GM18505 (cell line): ENCODE results near the gene FIZ1.

Experiments
- ATAC-seq: cut with Tn5 transposase; IDR thresholded peaks from one replicate; pipeline ENCODE4 v1.9.1; 2021; ENCODE audit not compliant: unreplicated experiment
- POLR2A ChIP-seq: IDR thresholded peaks from 4 replicates; pipeline ENCODE4 v1.6.1; 2011; ENCODE audit warnings: borderline replicate concordance; ENCODE audit not compliant: insufficient read depth, insufficient read length; ENCODE audit errors: extremely low read depth

Gene FIZ1

GRCh38 chr19:55611983-55612645 lies 12.8 kb upstream of the FIZ1 start:
- ATAC-seq: no peak
- no peak for TF ChIP-seq POLR2A

GRCh38 chr19:55611300-55611982 lies 12.1 kb upstream of the FIZ1 start:
- no peak for TF ChIP-seq POLR2A
- ATAC-seq: no peak

DNA sequence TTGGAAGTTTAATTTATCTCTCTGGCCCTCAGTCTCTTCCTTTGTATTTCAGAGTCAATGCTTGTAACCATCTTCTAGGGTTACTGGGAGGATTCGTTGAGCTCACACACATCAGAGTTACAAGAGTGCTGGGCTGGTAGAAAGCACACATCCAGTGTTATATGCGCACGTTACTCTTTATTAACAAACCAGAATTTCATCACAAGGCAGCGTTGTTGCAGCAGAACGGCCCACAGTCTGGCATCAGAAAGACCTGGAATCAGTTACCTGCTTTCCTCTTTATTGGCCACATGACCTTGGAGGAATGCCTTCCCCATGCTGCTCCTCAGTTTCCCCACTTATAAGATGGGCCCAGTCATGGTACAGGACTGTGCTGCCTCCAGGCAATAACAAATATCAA lies 10.0 kb upstream of the FIZ1 start:
- no peak for ATAC-seq

DNA sequence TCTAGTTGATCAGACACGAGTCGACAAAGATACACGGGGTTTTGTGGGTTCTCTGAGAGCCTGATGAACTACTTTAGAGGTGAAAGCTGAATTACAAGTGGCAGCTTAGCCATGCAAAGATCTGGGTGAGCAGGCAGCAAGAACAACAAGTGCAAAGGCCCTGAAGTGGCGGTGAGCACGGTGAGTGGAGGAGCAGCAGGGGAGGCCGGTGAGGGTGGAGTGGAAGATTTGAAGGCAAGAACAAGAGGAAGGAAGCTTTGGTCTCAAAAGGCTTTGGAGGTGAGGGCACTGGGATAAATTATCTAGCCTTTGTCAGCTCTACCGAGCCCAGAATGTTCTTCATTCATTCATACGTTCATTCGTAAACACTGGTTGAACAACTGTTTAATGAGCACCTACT lies 7.5 kb upstream of the FIZ1 start:
- no peak for ATAC-seq
- no peak for TF ChIP-seq POLR2A

More for the DNA sequence above, 10.0 kb upstream of the FIZ1 start:
- TF ChIP-seq POLR2A: no peak

GRCh38 chr19:55606471-55606787 lies 7.1 kb upstream of the FIZ1 start:
- no peak for TF ChIP-seq POLR2A
- no peak for ATAC-seq

- ATAC-seq: peak; percentile 32
- TF ChIP-seq POLR2A: peak; percentile 53
These were observed 6.5 kb upstream of the FIZ1 start, which contains the start of gene ZNF865 for GRCh38 chr19:55605637-55606470. TSS of gene ZNF865 (plus strand) at chr19:55605647. CDS start at chr19:55613619, 7,972 bp downstream.

DNA sequence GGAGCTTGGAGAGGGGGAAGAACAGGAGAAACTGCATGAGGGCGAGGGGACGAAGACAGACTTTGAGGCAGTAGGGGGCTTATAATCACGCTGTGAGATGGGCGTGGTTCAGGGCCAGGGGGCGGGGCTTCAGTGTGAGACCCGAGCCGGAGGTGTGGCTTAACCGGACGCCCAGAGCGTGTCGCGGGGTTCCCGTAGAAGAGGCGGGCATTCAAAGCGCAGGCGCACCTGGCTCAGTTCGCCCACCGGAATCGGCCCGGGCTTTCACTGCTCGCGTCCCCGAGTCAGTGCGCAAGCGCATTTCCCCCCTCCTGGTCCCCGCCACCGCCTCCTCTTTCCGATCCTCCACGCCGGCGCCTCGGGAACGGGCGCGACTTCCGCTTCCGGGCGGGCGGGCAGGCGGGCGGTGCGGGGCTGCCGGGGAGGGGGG lies 5.9 kb upstream of the FIZ1 start:
- ATAC-seq: peak; percentile 67
- peak; percentile 14 for TF ChIP-seq POLR2A

- no peak for ATAC-seq
- TF ChIP-seq POLR2A: no peak
These were observed 4.4 kb upstream of the FIZ1 start for GRCh38 chr19:55603581-55604292.

DNA sequence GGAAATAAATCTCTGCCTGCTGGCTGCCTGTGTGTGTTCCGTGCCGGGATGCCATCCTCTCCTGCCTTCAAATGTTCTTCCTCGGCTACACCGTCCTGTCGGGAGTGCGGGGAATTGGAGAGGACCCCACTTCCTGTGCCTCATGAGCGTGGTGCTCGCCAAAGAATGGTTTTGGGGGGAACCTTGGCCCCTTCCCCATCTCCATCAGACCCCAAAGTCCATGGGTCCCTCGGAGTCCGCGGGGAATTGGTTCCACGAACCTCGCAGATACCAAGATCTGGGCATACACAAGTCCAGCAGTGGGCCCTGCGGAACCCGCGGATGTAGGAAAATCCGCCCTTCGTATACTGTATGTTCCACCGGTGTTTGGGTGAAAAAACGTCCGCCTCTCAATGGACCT lies 3.8 kb upstream of the FIZ1 start:
- no peak for ATAC-seq
- TF ChIP-seq POLR2A: no peak

DNA sequence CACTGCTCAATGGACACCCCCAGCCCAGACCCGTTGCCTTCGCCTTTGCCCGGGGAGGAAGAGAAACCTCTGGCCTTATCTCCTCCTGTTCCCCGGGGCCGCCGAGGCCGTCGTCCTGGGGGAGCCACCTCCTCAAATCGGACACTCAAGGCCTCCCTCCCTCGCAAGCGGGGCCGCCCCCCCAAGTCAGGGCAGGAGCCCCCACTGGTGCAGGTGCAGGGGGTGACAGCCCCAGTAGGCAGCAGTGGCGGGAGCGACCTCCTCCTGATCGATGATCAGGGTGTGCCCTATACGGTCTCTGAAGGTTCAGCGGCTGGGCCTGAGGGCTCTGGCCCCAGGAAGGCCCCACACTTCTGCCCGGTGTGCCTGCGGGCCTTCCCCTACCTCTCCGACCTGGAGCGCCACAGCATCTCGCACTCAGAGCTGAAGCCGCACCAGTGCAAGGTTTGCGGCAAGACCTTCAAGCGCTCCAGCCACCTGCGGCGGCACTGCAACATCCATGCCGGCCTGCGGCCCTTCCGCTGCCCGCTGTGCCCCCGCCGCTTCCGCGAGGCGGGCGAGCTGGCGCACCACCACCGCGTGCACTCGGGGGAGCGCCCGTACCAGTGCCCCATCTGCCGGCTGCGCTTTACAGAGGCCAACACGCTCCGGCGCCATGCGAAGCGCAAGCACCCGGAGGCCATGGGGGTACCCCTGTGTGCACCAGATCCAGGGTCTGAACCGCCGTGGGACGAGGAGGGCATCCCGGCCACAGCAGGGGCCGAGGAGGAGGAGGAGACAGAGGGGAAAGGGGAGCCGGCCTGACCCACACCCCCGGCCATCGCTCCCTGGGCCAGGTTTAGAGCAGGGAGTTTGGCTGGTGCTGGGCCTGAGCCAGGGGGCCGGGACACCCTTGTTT lies 3.0 kb upstream of the FIZ1 start:
- no peak for ATAC-seq
- no peak for TF ChIP-seq POLR2A

DNA sequence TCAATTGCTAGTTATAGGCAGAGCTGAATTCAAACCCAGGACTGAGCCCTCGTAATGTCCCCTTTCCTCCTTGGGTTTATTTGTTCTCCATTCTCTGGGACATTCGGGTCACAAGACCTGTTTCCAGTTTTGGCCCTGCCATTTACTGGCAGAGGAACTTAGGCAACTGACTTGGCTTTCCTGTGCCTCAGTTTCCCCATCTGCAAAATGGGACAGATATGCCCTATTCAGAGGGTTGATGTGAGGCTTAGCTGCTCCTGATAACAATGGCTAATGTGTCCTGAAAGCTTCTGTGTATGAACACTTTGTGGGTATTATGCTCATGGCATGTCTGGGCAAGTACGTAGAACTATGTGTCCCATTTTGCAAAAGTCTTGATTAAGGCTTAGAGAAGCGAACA lies 1.8 kb upstream of the FIZ1 start:
- TF ChIP-seq POLR2A: no peak
- ATAC-seq: no peak

DNA sequence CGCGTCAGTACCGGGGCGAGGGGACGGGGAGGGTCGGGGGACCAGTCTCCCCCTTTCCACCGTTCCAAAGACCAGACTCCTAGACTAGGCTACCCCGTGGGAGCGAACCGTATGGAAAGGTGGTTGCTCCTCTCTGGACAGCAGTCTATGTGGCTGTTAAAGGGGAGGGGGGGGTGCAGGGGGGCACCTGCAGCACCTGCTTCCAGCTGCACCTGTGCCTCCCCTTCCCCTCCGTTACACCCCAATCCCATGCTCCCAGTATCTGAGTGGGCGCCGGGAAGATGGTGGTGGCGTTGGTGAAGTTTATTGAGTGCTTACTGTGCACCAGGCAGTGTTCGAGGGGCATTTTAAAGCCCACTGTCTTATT lies 1.3 kb upstream of the FIZ1 start:
- ATAC-seq: no peak
- TF ChIP-seq POLR2A: peak; percentile 29
